Measurements from ENCODE around the gene LURAP1L. TPM values are rescaled to one million over a fixed set of nuclear protein-coding genes. Genes with fewer than 3 reads are reported as not detected.

LURAP1L gene
- total and polyA plus RNA-seq, 9 of the 15 experiments (the other 6 are each of a cell fraction or from before 2014, with no cell fraction given): 0.06 to 0.28 (median 0.07) TPM; not detected in 4

DNA sequence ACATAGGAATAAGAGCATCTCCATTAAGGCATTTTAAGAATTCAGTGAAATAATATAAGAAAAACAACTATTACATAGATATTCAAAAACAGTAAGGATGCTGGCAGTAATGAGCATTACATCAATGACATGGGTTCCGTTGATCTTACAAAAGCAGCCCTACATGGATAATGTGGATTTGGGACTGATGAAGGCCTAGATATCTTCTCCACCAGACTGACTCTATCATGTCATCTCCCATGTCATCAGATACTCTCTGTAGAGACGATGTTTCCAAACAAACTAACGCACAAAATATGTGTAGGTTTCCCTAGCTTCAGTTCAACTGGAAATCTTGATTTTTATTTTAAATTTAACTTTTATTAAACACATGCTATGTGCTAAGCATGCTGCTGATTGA is 3.6 kb downstream of the LURAP1L start:
- H3K9me1 ChIP-seq (ENCODE audit: control insufficient read depth, insufficient read depth, low read length): no peaks in the 10 kb centered on the region
- no TSS peak for BruUV-seq (replicated peaks)
- H4K20me1 ChIP-seq (replicated peaks; ENCODE audit: control insufficient read depth, insufficient read depth, low read length): no peaks in the 10 kb centered on the region
- no peaks in the 10 kb centered on the region for H3K36me3 ChIP-seq (ENCODE audit: control insufficient read depth, insufficient read depth, low read length)
- H3K4me1 ChIP-seq (replicated peaks in 1 of 2; ENCODE audit: control insufficient read depth in 2 of 2, insufficient read depth in 2 of 2, low read length in 2 of 2): peaks cover 0 to 9% of the 10 kb centered on the region in 2 experiments; a peak in 3 of 5 replicates
- WGBS (ENCODE audit: insufficient coverage, low coverage, missing lambda C conversion rate): 23% methylated on average over 3 of the region's 3 CpGs
- no peak overlapping the region for H3K27ac ChIP-seq (ENCODE audit: extremely low read depth, low read depth, low read length)
- no peaks in the 10 kb centered on the region for H3K79me2 ChIP-seq (ENCODE audit: control insufficient read depth, insufficient read depth, low read length)
- no peak overlapping the region for H2AFZ ChIP-seq (ENCODE audit: low read depth, low read length)
- in situ Hi-C loops (cut with MboI) (no loop called here), intact Hi-C loops (cut with micrococcal nuclease) (no loop called here)
- H3K9me3 ChIP-seq (replicated peaks; ENCODE audit: control insufficient read depth, insufficient read depth, low read depth, low read length): no peaks in the 10 kb centered on the region
- no peaks in the 10 kb centered on the region for H3K27me3 ChIP-seq (ENCODE audit: control insufficient read depth in 2 of 2, insufficient read depth in 2 of 2, low read length in 2 of 2)
- ChIA-PET CTCF (ENCODE audit: low intra/inter-chr PET ratio) (no interaction called here), POLR2A (no interaction called here)
- no peak overlapping the region for H3K9ac ChIP-seq (ENCODE audit: insufficient read depth in 1 of 2, low read depth in 2 of 2, low read length in 2 of 2)
- ATAC-seq: no peak
- H3K4me2 ChIP-seq (ENCODE audit: insufficient read depth, low read length): no peak overlapping the region
- DNase-seq (ENCODE audit: extremely low read depth in 1 of 4, low spot score in 3 of 4): no peak
- TF ChIP-seq EWSR1 (IDR thresholded peaks at IDR 0.05; ENCODE audit: borderline replicate concordance, low read depth, partially characterized antibody) (no peak), MBD2 (IDR thresholded peaks at IDR 0.05; ENCODE audit: borderline replicate concordance, low read depth) (no peak), RFX7 (CRISPR knock-in tag; IDR thresholded peaks at IDR 0.05) (no peak), FOXK2 (conservative IDR thresholded peaks at IDR 0.05 in 1 of 2, IDR thresholded peaks at IDR 0.05 in 1 of 2; ENCODE audit: low read depth in 2 of 2) (no peak), ZBTB1 (CRISPR knock-in tag; IDR thresholded peaks at IDR 0.05; ENCODE audit: borderline replicate concordance, low read depth) (no peak), EGR1 (conservative IDR thresholded peaks at IDR 0.05) (no peak)
- TF ChIP-seq, protein P1, sequence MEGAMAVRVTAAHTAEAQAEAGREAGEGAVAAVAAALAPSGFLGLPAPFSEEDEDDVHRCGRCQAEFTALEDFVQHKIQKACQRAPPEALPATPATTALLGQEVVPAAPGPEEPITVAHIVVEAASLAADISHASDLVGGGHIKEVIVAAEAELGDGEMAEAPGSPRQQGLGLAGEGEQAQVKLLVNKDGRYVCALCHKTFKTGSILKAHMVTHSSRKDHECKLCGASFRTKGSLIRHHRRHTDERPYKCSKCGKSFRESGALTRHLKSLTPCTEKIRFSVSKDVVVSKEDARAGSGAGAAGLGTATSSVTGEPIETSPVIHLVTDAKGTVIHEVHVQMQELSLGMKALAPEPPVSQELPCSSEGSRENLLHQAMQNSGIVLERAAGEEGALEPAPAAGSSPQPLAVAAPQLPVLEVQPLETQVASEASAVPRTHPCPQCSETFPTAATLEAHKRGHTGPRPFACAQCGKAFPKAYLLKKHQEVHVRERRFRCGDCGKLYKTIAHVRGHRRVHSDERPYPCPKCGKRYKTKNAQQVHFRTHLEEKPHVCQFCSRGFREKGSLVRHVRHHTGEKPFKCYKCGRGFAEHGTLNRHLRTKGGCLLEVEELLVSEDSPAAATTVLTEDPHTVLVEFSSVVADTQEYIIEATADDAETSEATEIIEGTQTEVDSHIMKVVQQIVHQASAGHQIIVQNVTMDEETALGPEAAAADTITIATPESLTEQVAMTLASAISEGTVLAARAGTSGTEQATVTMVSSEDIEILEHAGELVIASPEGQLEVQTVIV (CRISPR knock-in tag; IDR thresholded peaks at IDR 0.05; ENCODE audit: borderline replicate concordance): no peak
- TF ChIP-seq, protein P2, sequence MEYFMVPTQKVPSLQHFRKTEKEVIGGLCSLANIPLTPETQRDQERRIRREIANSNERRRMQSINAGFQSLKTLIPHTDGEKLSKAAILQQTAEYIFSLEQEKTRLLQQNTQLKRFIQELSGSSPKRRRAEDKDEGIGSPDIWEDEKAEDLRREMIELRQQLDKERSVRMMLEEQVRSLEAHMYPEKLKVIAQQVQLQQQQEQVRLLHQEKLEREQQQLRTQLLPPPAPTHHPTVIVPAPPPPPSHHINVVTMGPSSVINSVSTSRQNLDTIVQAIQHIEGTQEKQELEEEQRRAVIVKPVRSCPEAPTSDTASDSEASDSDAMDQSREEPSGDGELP (CRISPR knock-in tag; IDR thresholded peaks at IDR 0.05; ENCODE audit: borderline replicate concordance): no peak
- no peak for FAIRE-seq
- H3K4me3 ChIP-seq: no peak overlapping the region
